Measurements from ENCODE around the gene SBF2. TPM values are rescaled to one million over a fixed set of nuclear protein-coding genes. Genes with fewer than 3 reads are reported as not detected.

The SBF2 gene
- total RNA-seq, 1 experiment from 2014 or later = 31.3 TPM

DNA sequence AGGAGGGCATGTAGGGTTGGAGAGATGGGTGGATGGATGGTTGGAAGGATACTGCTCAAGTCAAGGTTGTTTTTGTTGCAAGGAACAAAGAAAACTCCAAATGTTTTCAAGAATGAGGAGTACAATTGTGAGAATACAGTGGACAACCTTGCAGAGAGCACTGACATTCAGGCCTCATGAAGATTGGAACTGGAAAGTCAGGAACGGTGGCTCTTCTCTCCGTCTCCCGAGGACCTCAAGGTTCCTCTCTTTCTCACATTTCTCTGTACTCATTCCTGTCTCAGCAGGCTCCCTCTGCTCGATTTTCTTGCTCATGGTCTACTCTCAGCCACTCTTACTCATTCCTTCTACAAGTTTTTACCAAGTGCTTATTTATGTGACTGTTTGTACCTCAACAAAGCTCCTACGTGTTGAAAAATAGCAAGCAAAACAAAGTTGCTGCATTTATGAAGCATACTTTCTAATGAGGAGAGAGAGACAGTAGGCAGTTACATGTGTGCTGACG lies 532.5 kb downstream of the SBF2 start:
- intact Hi-C loops (cut with micrococcal nuclease) = no loop called here
- H3K27me3 ChIP-seq (ENCODE audit: low read length) = no peaks in the 10 kb centered on the region
- no peaks in the 10 kb centered on the region for H3K79me2 ChIP-seq (ENCODE audit: low read length)
- no peak overlapping the region for H3K27ac ChIP-seq (ENCODE audit: low read length)
- no peaks in the 10 kb centered on the region for H3K9me3 ChIP-seq (ENCODE audit: low read length)
- ChIA-PET POLR2A (ENCODE audit: unreplicated experiment) (no interaction called here), CTCF (no interaction called here)
- no peak overlapping the region for H3K4me3 ChIP-seq (ENCODE audit: low read length)
- DNase-seq (no peak), ATAC-seq (no peak)
- peaks cover 26% of the 10 kb centered on the region for H3K4me1 ChIP-seq (ENCODE audit: insufficient read depth, low read length)
- no peaks in the 10 kb centered on the region for H3K9me2 ChIP-seq (replicated peaks; ENCODE audit: low read length)
- H3K9ac ChIP-seq (ENCODE audit: low read length) = no peak overlapping the region
- TF ChIP-seq EZH2 (IDR thresholded peaks at IDR 0.05; ENCODE audit: low read length, unreplicated experiment) = no peak
- no peak for TF ChIP-seq EZH2phosphoT487 (IDR thresholded peaks at IDR 0.05; ENCODE audit: borderline replicate concordance, low read length)
- TF ChIP-seq, protein P1, sequence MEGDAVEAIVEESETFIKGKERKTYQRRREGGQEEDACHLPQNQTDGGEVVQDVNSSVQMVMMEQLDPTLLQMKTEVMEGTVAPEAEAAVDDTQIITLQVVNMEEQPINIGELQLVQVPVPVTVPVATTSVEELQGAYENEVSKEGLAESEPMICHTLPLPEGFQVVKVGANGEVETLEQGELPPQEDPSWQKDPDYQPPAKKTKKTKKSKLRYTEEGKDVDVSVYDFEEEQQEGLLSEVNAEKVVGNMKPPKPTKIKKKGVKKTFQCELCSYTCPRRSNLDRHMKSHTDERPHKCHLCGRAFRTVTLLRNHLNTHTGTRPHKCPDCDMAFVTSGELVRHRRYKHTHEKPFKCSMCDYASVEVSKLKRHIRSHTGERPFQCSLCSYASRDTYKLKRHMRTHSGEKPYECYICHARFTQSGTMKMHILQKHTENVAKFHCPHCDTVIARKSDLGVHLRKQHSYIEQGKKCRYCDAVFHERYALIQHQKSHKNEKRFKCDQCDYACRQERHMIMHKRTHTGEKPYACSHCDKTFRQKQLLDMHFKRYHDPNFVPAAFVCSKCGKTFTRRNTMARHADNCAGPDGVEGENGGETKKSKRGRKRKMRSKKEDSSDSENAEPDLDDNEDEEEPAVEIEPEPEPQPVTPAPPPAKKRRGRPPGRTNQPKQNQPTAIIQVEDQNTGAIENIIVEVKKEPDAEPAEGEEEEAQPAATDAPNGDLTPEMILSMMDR (conservative IDR thresholded peaks at IDR 0.05; ENCODE audit: low read depth, low read length) = no peak
- no peaks in the 10 kb centered on the region for H4K20me1 ChIP-seq (ENCODE audit: low read length)
- no peaks in the 10 kb centered on the region for H3F3A ChIP-seq (ENCODE audit: low read length, unreplicated experiment)
- H2AFZ ChIP-seq (ENCODE audit: low read length) = no peak overlapping the region
- no peak overlapping the region for H3K4me2 ChIP-seq (ENCODE audit: low read length)
- H3K36me3 ChIP-seq (ENCODE audit: low read depth, low read length) = no peaks in the 10 kb centered on the region
- BruUV-seq (replicated peaks) = no TSS peak

DNA sequence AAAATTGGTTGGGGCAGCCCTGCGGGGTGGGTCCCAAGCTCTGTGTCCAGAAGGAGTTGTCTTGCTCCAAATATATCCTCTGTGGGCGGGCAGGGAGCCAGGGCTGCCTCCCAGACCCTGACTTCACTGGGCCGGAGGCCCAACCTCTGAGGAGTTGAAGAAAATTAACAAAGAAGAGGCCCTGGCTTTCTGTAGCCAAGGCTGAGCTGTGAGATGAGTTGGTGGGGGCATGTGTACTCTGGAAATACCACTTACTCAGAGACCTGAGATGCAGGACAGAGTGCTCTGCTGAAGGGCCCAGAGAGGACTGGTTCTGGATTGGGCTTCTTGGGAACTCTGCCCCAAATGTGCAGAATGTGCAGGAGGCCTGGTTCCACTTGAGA lies 533.8 kb downstream of the SBF2 start:
- H3K27me3 ChIP-seq (ENCODE audit: low read length) = no peaks in the 10 kb centered on the region
- H3K9me3 ChIP-seq (ENCODE audit: low read length) = no peaks in the 10 kb centered on the region
- DNase-seq = peak; percentile 42
- peak overlapping the region; percentile 26 for H3K27ac ChIP-seq (ENCODE audit: low read length)
- peak overlapping the region; percentile 52 for H3K4me2 ChIP-seq (ENCODE audit: low read length)
- peaks cover 30% of the 10 kb centered on the region for H3K4me1 ChIP-seq (ENCODE audit: insufficient read depth, low read length)
- POLR2A ChIA-PET (ENCODE audit: unreplicated experiment) = interaction anchor here (0.6 kb wide), 2 partner anchors 538 to 692 kb away, joined by 3 to 4 read pairs; no protein-coding TSS in a partner anchor
- BruUV-seq (replicated peaks) = no TSS peak
- CTCF ChIA-PET = interaction anchor here (1.0 to 1.2 kb wide), 3 partner anchors 103 to 563 kb away, joined by 3 to 8 read pairs (median 5); no protein-coding TSS in a partner anchor
- no peaks in the 10 kb centered on the region for H4K20me1 ChIP-seq (ENCODE audit: low read length)
- H3K36me3 ChIP-seq (ENCODE audit: low read depth, low read length) = no peaks in the 10 kb centered on the region
- no peak overlapping the region for H3K4me3 ChIP-seq (ENCODE audit: low read length)
- H3K9me2 ChIP-seq (replicated peaks; ENCODE audit: low read length) = no peaks in the 10 kb centered on the region
- no peak overlapping the region for H2AFZ ChIP-seq (ENCODE audit: low read length)
- no peak overlapping the region for H3K9ac ChIP-seq (ENCODE audit: low read length)
- TF ChIP-seq EZH2phosphoT487 (IDR thresholded peaks at IDR 0.05; ENCODE audit: borderline replicate concordance, low read length) (no peak), EZH2 (IDR thresholded peaks at IDR 0.05; ENCODE audit: low read length, unreplicated experiment) (no peak)
- TF ChIP-seq, protein P1 (conservative IDR thresholded peaks at IDR 0.05; ENCODE audit: low read depth, low read length) = no peak
- no peaks in the 10 kb centered on the region for H3F3A ChIP-seq (ENCODE audit: low read length, unreplicated experiment)
- H3K79me2 ChIP-seq (ENCODE audit: low read length) = no peaks in the 10 kb centered on the region
- ATAC-seq = peak; percentile 6
- intact Hi-C loops (cut with micrococcal nuclease) = no loop called here

DNA sequence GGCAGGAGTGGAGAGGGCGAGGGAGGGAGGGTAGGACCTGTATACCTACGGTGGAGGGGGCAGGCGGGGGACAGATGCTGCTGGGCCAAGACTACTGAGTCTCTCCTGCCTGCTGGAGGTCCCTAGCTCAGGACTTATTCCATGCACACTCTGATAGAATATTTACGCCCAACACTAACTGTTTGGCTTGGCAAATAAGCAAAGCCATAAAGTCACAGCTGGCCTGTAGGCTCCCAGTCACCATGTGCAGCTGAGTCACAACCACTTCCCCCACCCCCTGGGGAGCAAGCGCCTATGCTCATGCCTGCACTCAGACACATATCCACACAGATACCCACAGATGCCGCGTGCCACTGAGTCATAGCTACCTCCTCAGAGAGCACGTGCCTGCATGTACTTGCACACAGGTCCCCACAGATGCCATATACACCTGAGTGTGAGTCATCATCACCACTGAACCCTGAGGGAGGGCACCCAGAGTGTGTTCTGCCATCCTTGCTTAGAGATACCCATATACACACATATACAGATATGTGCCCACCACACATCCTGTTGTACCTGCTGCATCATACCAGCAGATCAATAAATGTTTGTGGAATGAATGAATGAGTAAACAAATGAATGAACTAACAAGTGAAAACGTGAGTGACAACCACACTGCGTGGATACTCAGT lies 534.4 kb downstream of the SBF2 start:
- DNase-seq = peak; percentile 96
- H2AFZ ChIP-seq (ENCODE audit: low read length) = peak overlapping the region; percentile 100; the same call in 1 of the 2 replicates
- H3K36me3 ChIP-seq (ENCODE audit: low read depth, low read length) = no peaks in the 10 kb centered on the region
- peaks cover 30% of the 10 kb centered on the region for H3K4me1 ChIP-seq (ENCODE audit: insufficient read depth, low read length)
- ATAC-seq = peak; percentile 84
- no peaks in the 10 kb centered on the region for H3K27me3 ChIP-seq (ENCODE audit: low read length)
- no peaks in the 10 kb centered on the region for H4K20me1 ChIP-seq (ENCODE audit: low read length)
- peak overlapping the region; percentile 87 for H3K4me3 ChIP-seq (ENCODE audit: low read length)
- H3K4me2 ChIP-seq (ENCODE audit: low read length) = peak overlapping the region; percentile 99
- H3K9me3 ChIP-seq (ENCODE audit: low read length) = no peaks in the 10 kb centered on the region
- no peaks in the 10 kb centered on the region for H3K9me2 ChIP-seq (replicated peaks; ENCODE audit: low read length)
- H3F3A ChIP-seq (ENCODE audit: low read length, unreplicated experiment) = no peaks in the 10 kb centered on the region
- H3K9ac ChIP-seq (ENCODE audit: low read length) = peak overlapping the region; percentile 80; the same call in 1 of the 2 replicates
- TF ChIP-seq EZH2phosphoT487 (IDR thresholded peaks at IDR 0.05; ENCODE audit: borderline replicate concordance, low read length) (peak; percentile 94), EZH2 (IDR thresholded peaks at IDR 0.05; ENCODE audit: low read length, unreplicated experiment) (no peak)
- TF ChIP-seq, protein P1 (conservative IDR thresholded peaks at IDR 0.05; ENCODE audit: low read depth, low read length) = no peak
- H3K27ac ChIP-seq (ENCODE audit: low read length) = peak overlapping the region; percentile 26
- intact Hi-C loops (cut with micrococcal nuclease) = loop anchor here (1.0 to 10.0 kb wide), 5 partner anchors 81 to 975 kb away; no protein-coding TSS in a partner anchor
- BruUV-seq (replicated peaks) = no TSS peak
- no peaks in the 10 kb centered on the region for H3K79me2 ChIP-seq (ENCODE audit: low read length)
- POLR2A ChIA-PET (ENCODE audit: unreplicated experiment) = interaction anchor here (0.5 to 0.6 kb wide), 4 partner anchors 63 to 692 kb away, joined by 3 to 4 read pairs (median 3); no protein-coding TSS in a partner anchor
- CTCF ChIA-PET = interaction anchor here (0.6 to 1.2 kb wide), 6 partner anchors 63 to 564 kb away, joined by 3 to 8 read pairs (median 3); no protein-coding TSS in a partner anchor
